ENCODE measurements around the gene EEF1B2.
"Not testable (repeated sequence)": the region's sequence is repeated elsewhere in the genome, so short reads cannot be mapped to it uniquely, and the experiment has no call there.

The EEF1B2 gene

DNA sequence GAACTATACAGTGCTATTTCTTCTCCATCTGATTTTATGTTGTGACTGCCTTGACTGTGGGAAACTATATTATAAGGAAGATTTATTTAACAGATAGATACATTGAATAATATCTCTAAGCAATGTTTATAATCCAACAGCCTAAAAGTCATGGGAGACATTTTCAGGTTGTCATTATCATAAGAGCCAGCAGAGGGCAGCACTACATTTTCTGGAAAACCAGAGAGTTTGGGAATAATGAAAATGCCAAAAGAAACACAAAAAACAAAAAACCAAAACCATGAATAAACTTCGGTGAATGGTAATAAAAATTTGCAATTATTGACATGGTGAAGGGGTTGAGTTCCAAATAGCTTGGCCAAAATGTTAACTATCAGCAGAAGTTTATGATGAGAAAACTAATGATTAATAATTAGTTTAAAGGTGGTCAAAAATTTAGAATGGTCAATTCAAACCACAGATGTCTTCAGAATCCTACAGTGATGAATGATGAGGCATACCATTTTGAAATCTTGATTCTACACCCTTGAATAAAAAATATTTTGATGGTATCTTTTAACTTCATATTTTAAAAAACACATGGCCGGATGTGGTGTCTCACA lies 4.7 kb downstream of the EEF1B2 start:
- DNase-seq (ENCODE audit: low read depth in 2 of 2), result no peak

DNA sequence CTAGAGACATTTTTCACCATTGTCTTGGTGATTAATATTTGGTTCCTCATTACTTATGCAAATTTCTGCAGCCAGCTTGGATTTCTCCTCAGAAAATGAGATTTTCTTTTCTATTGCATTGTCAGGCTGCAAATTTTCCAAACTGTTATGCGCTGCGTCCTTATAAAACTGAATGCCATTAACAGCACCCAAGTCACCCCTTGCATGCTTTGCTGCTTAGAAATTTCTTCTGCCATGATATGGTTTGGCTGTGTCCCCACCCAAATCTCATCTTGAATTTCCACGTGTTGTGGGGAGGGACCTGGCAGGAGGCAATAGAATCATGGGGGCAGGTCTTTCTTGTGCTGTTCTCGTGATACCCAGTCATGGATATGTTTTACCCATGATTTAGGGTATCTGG lies 8.5 kb downstream of the EEF1B2 start:
- not testable (repeated sequence) for DNase-seq (ENCODE audit: low read depth in 2 of 2)

DNA sequence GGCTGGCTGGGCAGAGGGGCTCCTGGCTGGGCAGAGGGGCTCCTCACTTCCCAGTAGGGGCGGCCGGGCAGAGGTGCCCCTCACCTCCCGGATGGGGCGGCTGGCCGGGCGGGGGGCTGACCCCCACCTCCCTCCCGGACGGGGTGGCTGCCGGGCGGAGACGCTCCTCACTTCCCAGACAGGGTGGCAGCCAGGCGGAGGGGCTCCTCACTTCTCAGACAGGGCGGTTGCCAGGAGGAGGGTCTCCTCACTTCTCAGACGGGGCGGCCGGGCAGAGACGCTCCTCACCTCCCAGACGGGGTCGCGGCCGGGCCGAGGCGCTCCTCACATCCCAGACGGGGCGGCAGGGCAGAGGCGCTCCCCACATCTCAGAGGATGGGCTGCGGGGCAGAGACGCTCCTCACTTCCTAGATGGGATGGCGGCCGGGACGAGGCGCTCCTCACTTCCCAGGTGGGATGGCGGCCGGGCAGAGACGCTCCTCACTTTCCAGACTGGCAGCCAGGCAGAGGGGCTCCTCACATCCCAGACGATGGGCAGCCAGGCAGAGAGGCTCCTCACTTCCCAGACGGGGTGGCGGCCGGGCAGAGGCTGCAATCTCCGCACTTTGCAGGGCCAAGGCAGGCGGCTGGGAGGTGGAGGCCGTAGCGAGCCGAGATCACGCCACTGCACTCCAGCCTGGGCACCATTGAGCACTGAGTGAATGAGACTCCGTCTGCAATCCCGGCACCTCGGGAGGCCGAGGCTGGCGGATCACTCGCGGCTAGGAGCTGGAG lies 12.1 kb downstream of the EEF1B2 start:
- not testable (repeated sequence) for DNase-seq (ENCODE audit: low read depth in 2 of 2)

DNA sequence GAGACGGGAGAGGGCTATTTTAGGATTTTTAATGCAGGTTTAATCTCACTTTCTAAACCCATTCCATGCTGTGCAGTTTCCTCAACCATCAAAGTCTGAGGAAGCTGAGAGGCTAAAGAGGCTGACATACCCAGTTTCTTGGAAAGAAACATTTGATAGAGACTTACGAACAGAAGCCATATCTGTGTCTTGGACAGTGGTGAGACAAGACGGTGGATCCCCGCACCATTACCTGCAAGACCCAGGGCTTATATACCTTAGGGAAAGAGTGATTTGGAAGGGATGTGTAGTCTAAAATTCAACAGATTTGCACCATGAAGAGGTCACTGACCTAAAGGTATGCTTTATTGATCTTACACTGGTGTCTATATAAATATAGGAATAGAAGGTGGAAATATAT lies 13.5 kb downstream of the EEF1B2 start:
- no peak for DNase-seq (ENCODE audit: low read depth in 2 of 2)

DNA sequence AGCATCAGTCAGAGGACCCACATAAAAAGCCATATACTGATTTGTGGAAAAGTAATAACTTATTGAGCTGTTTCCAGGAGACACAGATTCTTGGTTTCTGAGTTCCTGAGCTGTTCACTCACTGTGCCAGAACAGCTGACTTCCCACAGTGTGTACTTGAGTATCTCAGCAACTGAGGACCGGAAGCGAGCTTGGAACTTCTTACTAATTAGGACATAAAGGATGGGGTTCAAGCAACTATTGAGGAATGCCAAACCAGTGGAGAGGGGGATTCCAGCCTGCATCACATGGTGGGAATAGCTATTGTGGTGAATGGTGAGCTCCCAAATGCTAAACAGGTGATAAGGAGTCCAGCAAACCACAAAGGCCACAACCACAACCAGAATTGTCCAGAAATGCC lies 16.4 kb downstream of the EEF1B2 start:
- DNase-seq (ENCODE audit: low read depth in 2 of 2), result no peak

DNA sequence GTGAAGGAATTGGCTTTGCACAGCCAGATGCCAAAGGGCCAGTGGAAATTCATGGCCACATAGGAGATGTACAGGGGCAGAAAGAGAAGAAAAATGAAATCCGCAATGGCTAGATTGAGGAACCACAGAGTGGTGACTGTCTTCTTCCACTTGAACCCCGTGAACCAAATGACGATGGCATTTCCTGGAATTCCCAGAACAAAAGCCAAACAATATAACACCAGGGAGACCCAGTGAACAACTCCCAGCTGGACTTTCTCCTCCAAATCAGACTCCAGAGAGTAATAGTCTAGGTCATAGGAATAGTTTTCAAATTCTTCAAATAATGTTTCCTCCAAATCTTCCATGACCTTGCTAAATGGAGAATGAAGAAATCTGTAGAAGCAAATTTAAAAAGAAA lies 17.2 kb downstream of the EEF1B2 start:
- DNase-seq (ENCODE audit: low read depth in 2 of 2), result no peak

DNA sequence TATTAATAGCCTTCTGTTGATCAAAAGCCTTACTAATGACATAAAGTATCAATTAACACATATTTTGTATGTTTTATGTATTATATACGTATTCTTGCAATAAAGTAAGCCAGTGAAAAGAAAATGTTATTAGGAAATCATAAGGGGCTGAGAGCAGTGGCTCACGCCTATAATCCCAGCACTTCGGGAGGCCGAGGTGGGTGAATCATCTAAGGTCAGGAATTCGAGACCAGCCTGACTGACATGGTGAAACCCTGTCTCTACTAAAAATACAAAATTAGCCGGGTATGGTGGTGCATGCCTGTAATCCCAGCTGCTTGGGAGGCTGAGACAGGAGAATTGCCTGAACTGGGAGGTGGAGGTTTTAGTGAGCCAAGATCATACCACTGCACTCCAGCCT lies 21.8 kb downstream of the EEF1B2 start:
- DNase-seq (ENCODE audit: low read depth in 2 of 2), result not testable (repeated sequence)

DNA sequence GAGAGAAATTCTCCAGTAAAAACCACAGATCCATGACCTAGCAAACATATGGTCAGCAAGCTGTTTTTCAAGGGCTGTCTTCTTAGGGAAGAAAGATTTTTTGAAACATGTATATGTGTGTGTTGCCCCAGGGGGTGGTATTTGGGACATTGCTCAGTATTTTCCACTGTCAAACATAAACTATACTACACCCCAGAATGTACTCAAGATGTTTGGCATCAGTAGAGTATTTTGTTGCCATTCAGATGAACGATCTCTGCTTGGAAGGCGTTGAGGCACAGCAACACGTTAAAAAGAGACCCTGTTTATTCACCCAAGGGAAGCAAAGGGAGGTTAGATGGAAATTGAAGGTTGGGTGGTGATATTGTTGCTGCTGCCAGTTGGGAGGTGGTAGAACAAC lies 30.0 kb downstream of the EEF1B2 start:
- no peak for DNase-seq (ENCODE audit: low read depth in 2 of 2)

DNA sequence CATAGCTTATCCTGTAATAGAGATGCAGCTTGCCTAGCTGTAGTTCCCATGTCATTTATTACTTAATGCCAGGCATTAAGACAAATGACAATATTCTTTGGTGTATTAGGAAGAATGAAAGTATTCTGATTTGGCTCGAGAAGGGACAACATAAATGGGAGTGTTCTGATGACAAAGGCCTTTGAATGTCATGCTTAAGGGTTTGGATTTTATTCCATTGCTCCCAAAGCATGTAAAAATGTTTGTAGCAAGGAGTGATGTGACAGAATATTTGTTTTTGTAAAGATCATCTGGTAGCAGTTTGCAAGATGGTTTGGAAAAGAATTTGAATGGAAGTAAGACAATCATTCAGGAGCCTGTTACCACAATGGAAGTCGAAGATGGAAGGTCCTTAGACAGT lies 30.4 kb downstream of the EEF1B2 start:
- no peak for DNase-seq (ENCODE audit: low read depth in 2 of 2)

DNA sequence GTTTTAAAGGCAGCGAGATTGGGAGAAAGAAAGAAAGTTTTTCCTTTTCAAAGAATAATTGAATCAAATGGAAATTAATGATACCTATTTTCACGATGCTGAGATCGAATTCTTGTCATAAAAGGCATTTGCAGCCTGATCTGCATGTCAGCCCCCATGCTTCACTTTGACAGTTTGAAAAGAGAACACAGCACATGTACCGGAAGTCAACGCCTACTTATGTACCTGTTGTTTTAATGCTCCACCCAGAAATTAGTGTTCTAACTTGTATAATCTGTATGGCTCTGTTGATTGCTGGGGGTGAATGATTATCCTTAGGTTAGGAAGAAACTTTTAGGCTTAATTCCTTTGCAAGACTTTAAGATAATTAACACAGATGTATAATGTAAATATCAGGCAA lies 31.0 kb downstream of the EEF1B2 start:
- DNase-seq (ENCODE audit: low read depth in 2 of 2), result no peak

DNA sequence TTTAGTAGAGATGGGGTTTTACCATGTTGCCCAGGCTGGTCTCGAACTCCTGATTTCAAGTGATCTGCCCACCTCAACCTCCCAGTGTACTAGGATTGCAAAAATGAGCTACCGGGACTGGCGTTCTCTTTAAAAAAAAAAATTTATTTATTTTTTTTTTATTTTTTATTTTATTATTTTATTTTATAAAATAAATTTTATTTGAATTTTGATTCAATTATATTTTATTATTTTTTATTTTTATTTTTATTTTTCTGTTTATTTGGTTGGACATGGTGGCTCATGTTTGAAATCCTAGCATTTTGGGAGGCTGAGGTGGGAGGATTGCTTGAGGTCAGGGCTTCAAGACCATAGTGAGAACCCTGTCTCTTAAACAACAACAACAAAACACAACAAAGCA lies 32.5 kb downstream of the EEF1B2 start:
- DNase-seq (ENCODE audit: low read depth in 2 of 2), result no peak

DNA sequence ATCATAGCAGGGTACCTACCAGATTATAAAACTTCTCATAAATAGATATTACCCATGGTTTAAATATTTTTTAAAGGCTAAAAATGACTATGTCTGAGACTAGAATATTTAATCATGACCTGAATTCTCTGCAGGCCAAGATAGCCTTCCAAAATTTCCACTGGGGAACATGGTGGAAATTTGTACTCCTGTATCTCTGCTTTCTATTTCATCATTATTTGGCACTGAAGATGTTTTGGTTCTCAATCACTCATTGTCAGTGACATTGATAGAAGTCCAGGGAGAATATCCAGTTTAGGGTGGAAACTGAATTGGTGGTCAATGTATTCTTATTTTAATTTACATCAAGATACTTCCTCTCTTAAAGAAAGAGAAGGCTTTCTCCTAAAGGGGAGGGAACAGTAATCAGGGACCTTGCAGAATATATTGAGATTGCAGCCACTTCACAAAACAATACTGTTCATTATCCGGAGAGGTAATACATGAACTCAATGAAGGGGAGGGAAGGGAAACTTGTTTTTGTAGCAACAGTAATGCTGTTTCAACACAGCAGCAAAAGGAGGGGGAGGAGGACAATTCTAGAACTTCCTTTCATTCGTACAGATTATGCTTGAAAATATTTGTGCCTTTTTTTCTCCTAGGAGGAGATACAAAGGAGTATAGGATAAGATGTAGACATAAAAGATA lies 34.1 kb downstream of the EEF1B2 start:
- DNase-seq (ENCODE audit: low read depth in 2 of 2), result no peak

DNA sequence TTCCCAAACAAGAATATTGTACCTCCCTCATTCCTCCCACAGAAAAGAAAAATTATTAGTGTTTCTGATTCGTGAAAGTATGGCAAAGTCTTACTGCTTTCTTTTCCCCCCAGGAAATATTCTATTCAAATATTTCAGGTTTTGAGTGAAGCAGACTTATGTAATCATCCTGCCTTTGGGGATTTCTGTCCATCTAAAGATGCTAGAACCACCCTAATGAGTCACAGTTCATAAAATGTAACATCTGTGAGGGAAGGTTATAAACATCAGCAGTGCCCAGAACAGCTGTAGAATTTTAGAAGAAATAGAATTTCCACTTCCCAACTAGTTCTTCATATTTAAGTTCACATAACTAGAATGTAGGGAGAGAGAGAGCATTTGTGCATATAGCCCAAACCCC lies 39.0 kb downstream of the EEF1B2 start:
- DNase-seq (ENCODE audit: low read depth in 2 of 2), result no peak

DNA sequence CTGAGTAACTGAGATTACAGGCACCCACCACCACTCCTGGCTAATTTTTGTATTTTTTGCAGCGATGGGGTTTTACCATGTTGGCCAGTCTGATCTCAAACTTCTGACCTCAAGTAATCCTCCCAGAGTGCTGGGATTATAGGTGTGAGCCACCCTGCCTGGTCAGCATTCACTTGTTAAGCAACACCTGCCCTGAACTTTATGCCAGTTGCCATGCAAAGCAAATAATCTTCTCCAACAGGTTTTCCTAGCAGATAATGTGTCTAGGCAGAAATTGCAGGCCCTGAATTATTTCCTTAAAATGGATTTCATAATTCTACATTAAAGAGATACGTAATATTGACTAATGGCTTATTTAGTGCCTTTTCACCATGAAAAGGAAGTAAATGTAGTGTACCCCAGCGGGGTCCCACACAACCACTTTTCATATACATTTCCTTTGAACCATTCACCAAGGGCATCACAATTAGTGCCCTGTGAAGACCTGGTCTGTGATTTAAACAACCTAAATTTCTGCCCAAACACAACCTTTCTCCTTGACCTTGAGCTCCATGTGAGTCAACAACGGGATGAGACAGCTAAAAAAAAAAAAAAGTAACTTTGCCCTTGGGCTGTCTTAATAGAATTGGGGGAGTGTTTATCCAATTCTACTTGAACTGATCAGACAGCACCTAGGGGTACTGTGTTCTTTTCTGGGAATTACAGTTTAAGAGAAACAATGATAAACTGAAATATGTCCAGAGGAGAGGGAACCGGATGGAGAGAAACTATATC lies 41.6 kb downstream of the EEF1B2 start:
- DNase-seq (ENCODE audit: low read depth in 2 of 2), result no peak

DNA sequence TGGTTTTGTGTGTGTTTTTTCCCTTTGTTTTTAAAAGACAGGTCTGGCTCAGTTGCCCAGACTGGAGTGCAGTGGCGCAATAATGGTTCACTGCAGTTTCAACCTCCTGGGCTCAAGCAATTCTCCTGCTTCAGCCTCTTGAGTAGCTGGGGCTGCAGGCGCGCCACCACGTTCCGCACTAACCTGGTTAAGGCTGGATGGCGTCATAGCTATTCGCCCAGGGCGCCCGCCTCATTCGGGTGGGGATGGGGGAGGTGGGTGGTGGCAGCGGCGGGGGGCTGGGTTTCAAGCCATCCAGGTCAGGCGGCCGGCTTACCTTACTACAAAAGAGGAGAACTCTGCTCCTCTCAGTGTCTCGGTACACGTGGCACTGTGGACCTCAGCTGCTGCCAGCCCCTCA lies 42.8 kb downstream of the EEF1B2 start:
- DNase-seq (ENCODE audit: low read depth in 2 of 2), result no peak

DNA sequence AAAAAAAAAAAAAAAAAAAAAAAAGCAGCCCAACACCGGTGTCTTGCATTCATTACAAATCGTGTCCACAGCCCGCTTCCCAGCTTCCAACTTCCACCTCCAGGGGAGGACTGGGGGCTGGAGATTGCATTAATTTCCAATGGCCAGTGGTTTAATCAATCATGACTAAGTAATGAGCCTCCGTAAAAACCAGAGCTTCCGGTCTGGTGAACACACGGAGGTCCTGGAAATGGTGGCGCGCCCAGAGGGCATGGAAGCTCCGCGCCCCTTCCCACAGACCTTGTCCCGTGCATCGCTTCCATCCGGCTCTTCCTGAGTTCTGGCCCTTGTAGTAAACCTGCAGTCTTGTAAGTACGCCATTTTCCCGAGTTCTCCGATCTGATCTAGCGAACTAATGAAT lies 43.6 kb downstream of the EEF1B2 start:
- no peak for DNase-seq (ENCODE audit: low read depth in 2 of 2)

DNA sequence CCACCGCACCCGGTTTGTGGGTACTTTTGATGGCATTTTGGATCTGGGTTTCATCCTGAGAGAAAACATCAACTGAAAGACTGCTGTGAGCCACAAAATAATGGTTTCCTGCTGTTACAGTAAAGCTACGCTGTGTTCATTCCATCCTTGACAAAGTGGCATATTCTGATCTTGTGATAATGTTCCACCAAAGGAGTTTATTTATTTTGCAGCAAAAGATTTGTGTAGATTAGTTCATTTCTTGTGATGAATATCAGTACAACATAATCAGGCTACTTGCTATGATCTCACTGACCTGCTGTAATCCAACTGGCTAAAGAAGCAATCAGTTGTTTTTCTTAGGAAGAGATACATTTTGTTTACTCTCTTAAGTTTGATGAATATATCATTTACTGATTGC lies 45.0 kb downstream of the EEF1B2 start:
- DNase-seq (ENCODE audit: low read depth in 2 of 2), result no peak

DNA sequence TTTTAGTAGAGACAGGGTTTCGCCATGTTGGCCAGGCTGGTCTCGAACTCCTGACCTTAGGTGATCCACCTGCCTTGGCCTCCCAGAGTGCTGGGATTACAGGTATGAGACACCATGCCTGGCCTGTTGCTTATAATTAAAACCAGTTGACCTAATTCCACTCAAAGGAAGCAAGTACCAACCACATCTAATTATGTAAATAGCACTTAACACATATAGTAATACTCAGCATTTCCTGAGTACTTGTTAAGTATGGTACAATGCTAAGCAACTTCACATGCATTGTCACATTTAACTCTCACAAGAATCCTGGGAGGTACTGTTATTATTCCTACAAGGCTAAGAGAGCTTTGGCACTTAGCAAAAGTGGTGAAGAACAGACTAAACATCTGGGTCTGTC lies 47.6 kb downstream of the EEF1B2 start:
- not testable (repeated sequence) for DNase-seq (ENCODE audit: low read depth in 2 of 2)

DNA sequence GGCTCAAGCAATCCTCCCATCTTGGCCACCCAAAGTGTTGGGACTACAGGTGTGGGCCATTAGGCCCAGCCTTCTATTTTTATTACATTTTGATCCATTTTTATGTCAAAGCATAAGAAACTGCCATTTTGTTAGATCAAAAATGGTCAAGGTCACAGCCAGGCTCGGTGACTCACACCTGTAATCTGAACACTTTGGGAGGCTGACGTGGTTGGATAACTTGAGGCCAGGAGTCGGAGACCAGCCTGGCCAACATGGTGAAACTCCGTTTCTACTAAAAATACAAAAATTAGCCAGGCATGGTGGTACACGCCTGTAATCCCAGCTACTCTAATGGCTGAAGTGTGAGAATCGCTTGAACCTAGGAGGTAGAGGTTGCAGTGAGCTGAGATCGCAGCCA lies 49.2 kb downstream of the EEF1B2 start:
- no peak for DNase-seq (ENCODE audit: low read depth in 2 of 2)

DNA sequence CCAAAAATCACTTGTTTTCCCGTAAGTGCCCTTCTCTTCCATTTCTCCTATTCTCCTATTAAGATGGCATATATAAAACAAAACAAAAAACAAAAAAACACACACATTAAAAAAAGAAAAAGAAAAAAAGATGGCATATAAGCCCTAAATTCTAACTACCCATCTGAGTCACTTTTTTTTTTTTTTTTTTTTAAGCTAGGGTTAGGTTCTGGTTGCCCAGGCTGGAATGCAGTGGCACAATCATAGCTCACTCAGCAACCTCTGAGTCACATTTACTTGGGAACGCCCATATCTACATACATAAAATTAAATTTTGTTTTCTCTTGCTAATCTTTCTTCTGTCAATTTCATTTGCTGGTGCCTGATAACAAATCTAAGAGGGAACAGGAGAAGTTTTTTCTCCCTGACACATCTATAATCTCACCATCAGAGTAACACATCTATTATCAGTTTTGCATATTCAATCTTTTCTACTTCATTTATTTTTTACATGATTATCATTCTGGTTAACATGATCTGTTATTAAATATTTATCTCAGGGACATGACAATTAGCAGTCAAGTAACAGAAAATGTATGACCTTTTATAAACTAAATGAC lies 52.1 kb downstream of the EEF1B2 start:
- DNase-seq (ENCODE audit: low read depth in 2 of 2), result no peak
